K562 (cell line): ENCODE results near the gene RGS9BP. TPM values are rescaled to one million over a fixed set of nuclear protein-coding genes. Genes with fewer than 3 reads are reported as not detected.

Experiments used
- AFF1 ChIP-seq, 2 experiments: fragments of 450-650 bp; IDR thresholded peaks; 2 replicates each; pipeline ENCODE4 v1.6.1; 2018; ENCODE audit warnings: mild to moderate bottlenecking in 2 of 2, low read depth in 1 of 2; ENCODE audit not compliant: partially characterized antibody in 2 of 2
- HINFP ChIP-seq: fragments of 450-650 bp; conservative IDR thresholded peaks from 2 replicates; pipeline ENCODE4 v1.6.1; 2016; ENCODE audit warnings: missing genetic modification characterization, low read depth, mild to moderate bottlenecking, control low read depth, missing compliant biosample characterization
- IRF2 ChIP-seq: sonication (generic); formaldehyde crosslinking; IDR thresholded peaks from 2 replicates; pipeline ENCODE4 v1.8.1; 2022; ENCODE audit warnings: mild to moderate bottlenecking, missing genetic modification reagents
- MAX ChIP-seq: sonication (generic); formaldehyde crosslinking; IDR thresholded peaks from 2 replicates; pipeline ENCODE4 v1.9.0; 2022; ENCODE audit warnings: mild to moderate bottlenecking, missing genetic modification reagents
- NR0B1 ChIP-seq: fragments of 450-650 bp; IDR thresholded peaks from one replicate; pipeline ENCODE4 v1.6.1; 2018; ENCODE audit warnings: mild to moderate bottlenecking, moderate library complexity; ENCODE audit not compliant: partially characterized antibody
- PYGO2 ChIP-seq: fragments of 450-650 bp; IDR thresholded peaks from 2 replicates; pipeline ENCODE4 v1.6.1; 2016; ENCODE audit warnings: mild to moderate bottlenecking, missing genetic modification characterization, moderate library complexity, missing compliant biosample characterization
- RBFOX2 ChIP-seq: fragments of 200-400 bp; formaldehyde crosslinking; IDR thresholded peaks from 2 replicates; pipeline ENCODE4 v1.6.1; 2017; ENCODE audit warnings: low read depth, mild to moderate bottlenecking, low read length, moderate library complexity
- SMAD1 ChIP-seq: fragments of 150-350 bp; IDR thresholded peaks from 2 replicates; pipeline ENCODE4 v1.6.1; 2014; ENCODE audit warnings: low read length, low read depth; ENCODE audit not compliant: partially characterized antibody
- TBL1XR1 ChIP-seq, 2 experiments: IDR thresholded peaks; 2 replicates each; pipeline ENCODE4 v1.6.1; 2012; ENCODE audit warnings: improper control_type of control experiment in 2 of 2, low read length in 2 of 2, mild to moderate bottlenecking in 1 of 2
- USF1 ChIP-seq: sonication (generic); formaldehyde crosslinking; IDR thresholded peaks from 2 replicates; pipeline ENCODE4 v1.9.0; 2022; ENCODE audit warnings: mild to moderate bottlenecking, missing genetic modification reagents
- ZBTB11 ChIP-seq, 3 experiments: fragments of 200-800 bp in 1 of 3; fragments of 250-450 bp in 1 of 3; fragments of 450-650 bp in 1 of 3; sonication (Bioruptor Pico) in 1 of 3; sonication (Bioruptor generic) in 1 of 3; formaldehyde crosslinking in 1 of 3; IDR thresholded peaks; 2 replicates each; pipeline versions ENCODE4 v1.6.1 to v1.8.0; 2016 to 2022; ENCODE audit warnings: mild to moderate bottlenecking in 2 of 3, missing genetic modification characterization in 2 of 3, missing compliant biosample characterization in 1 of 3, moderate library complexity in 1 of 3
- ZBTB8A ChIP-seq: fragments of 450-650 bp; IDR thresholded peaks from 2 replicates; pipeline ENCODE4 v1.6.1; 2018; ENCODE audit warnings: mild to moderate bottlenecking, moderate library complexity; ENCODE audit not compliant: partially characterized antibody
- ZNF431 ChIP-seq: sonication (generic); formaldehyde crosslinking; IDR thresholded peaks from 2 replicates; pipeline ENCODE4 v1.8.0; 2022; ENCODE audit warnings: mild to moderate bottlenecking, missing genetic modification reagents
- ZNF77 ChIP-seq: fragments of 250-450 bp; sonication (Bioruptor Pico); IDR thresholded peaks from 2 replicates; pipeline ENCODE4 v1.5.0; 2020
- polyA plus RNA-seq, 8 experiments: library from polyadenylated mRNA; depleted of rRNA in 4 of 8; stranded (reverse) in 5 of 8; unstranded in 3 of 8; fragments of >200 nt; fragmentation: Nextera tagmentation in 2 of 8; fragmentation: Illumina TruSeq in 1 of 8; extraction: Ambion mirVana in 2 of 8; extraction: Trizol in 1 of 8; gene quantifications; 2 replicates each; pipeline versions ENCODE4 v1.2.1 to v1.2.3, GENCODE V29; 2011 to 2014; ENCODE audit warnings: inconsistent platforms in 1 of 8, missing spikeins in 1 of 8
- total RNA-seq, 7 experiments: library from RNA; depleted of rRNA in 6 of 7; stranded (reverse); fragments of >200 nt in 6 of 7; fragmentation: Illumina TruSeq in 2 of 7; extraction: Trizol in 2 of 7; gene quantifications; 2 replicates each; pipeline versions ENCODE4 v1.2.1 to v1.2.3, GENCODE V29; 2011 to 2021; ENCODE audit warnings: low replicate concordance in 1 of 7

RGS9BP gene
- total and polyA plus RNA-seq, 9 of the 15 experiments (the other 6 are each of a cell fraction or from before 2014, with no cell fraction given) = 0.03 to 1.3 (median 0.49) TPM

GRCh38 chr19:32675720-32676185 is at the start of gene RGS9BP (continued):
- TF ChIP-seq USF1 = peak; percentile 93
- no peak for TF ChIP-seq SMAD1
- no peak for TF ChIP-seq MAX
- TF ChIP-seq IRF2 (CRISPR knock-in tag) = no peak
- TF ChIP-seq ZNF77 = no peak
- no peak for TF ChIP-seq ZNF431 (CRISPR knock-in tag)
- TF ChIP-seq ZBTB11 (CRISPR knock-in tag; IDR thresholded peaks at IDR 0.05) = no peak
- TF ChIP-seq ZBTB8A = no peak
- TF ChIP-seq PYGO2 (tag) = no peak
- no peak for TF ChIP-seq HINFP
- no peak for TF ChIP-seq TBL1XR1 (IDR thresholded peaks at IDR 0.05; ENCODE audit: low read length in 2 of 2)
- no peak for TF ChIP-seq NR0B1
- TF ChIP-seq RBFOX2 = no peak
- no peak for TF ChIP-seq AFF1 (IDR thresholded peaks at IDR 0.05; ENCODE audit: low read depth in 1 of 2, partially characterized antibody in 2 of 2)
